Measurements from ENCODE around the gene PLIN4. TPM values are rescaled to one million over a fixed set of nuclear protein-coding genes. Genes with fewer than 3 reads are reported as not detected.

Gene PLIN4
- total and polyA plus RNA-seq, 9 of the 15 experiments (the other 6 are each of a cell fraction or from before 2014, with no cell fraction given) = 0.04 to 0.16 (median 0.07) TPM; not detected in 3

GRCh38 chr19:4557144-4557970, 39.1 kb upstream of the PLIN4 start (continued):
- TF ChIP-seq SIN3A (IDR thresholded peaks at IDR 0.05; ENCODE audit: borderline replicate concordance in 2 of 2, control insufficient read depth in 1 of 2, low read depth in 2 of 2, low read length in 2 of 2) (0 out of 4 replicates have a peak, but pooled peaks of 1 of the 2 experiments have one; percentile 50), SNIP1 (IDR thresholded peaks at IDR 0.05; ENCODE audit: low read depth) (no peak), LARP7 (IDR thresholded peaks at IDR 0.05) (0 out of 2 replicates have a peak, but pooled peaks have one; percentile 51), MCM5 (IDR thresholded peaks at IDR 0.05; ENCODE audit: low read depth) (no peak), E4F1 (CRISPR knock-in tag; IDR thresholded peaks at IDR 0.05; ENCODE audit: borderline replicate concordance) (no peak), PBX2 (CRISPR knock-in tag; IDR thresholded peaks at IDR 0.05; ENCODE audit: low read depth) (no peak), PBX2 (tag; conservative IDR thresholded peaks at IDR 0.05; ENCODE audit: low read depth) (no peak), GTF3C2 (IDR thresholded peaks at IDR 0.05; ENCODE audit: borderline replicate concordance, extremely low read depth, insufficient read length) (no peak), ESRRA (IDR thresholded peaks at IDR 0.05; ENCODE audit: borderline replicate concordance, low read depth) (peak; percentile 65), ZNF274 (IDR thresholded peaks at IDR 0.05; ENCODE audit: borderline replicate concordance, low read depth, low read length) (no peak), BRD4 (IDR thresholded peaks at IDR 0.05) (no peak), ZNF280A (IDR thresholded peaks at IDR 0.05; ENCODE audit: low read depth, partially characterized antibody) (no peak), RFX1 (IDR thresholded peaks at IDR 0.05) (no peak), E2F3 (CRISPR knock-in tag; IDR thresholded peaks at IDR 0.05) (no peak), ARNT (IDR thresholded peaks at IDR 0.05) (no peak)

Measured in K562 (cell line).